Endothelial cell of umbilical vein (primary cell): Measurements from ENCODE around the gene KIDINS220. TPM values are rescaled to one million over a fixed set of nuclear protein-coding genes. Genes with fewer than 3 reads are reported as not detected.

ENCODE experiments used
- BruUV-seq: library from RNA; stranded (reverse); fragments of 400-500 nt; replicated peaks from 2 replicates; lab custom pipeline; 2021; lab: Mats Ljungman, UMichigan
- CTCF ChIA-PET: fragments of 300-600, 350-600 bp; sonication (Branson Sonifier 250); formaldehyde crosslinking; loops from one replicate; lab custom pipeline; 2021; ENCODE audit warnings: antibody characterized with exemption, inconsistent platforms; lab: Charles Lee
- POLR2A ChIA-PET: fragments of 300-600, 350-600 bp; sonication (Branson Sonifier 250); formaldehyde crosslinking; loops from one replicate; lab custom pipeline; 2021; ENCODE audit warnings: antibody characterized with exemption, inconsistent platforms; lab: Charles Lee
- DNase-seq: peaks from one replicate; pipeline ENCODE4 v3.0.0-alpha.2; 2011; ENCODE audit warnings: low read depth, low spot score
- FAIRE-seq: peaks from 2 replicates; lab custom pipeline; 2011; peaks lifted over from hg19 to GRCh38; lab: Jason Lieb, UNC
- H2AFZ ChIP-seq: 2 replicates; pipeline ENCODE4 v1.6.0; 2012; ENCODE audit warnings: low read depth, low read length, control low read depth, inconsistent platforms
- H3K27ac ChIP-seq: 2 replicates; pipeline ENCODE4 v1.5.1; 2011; ENCODE audit warnings: low read depth, mild to moderate bottlenecking, control low read depth, low read length, moderate library complexity; ENCODE audit not compliant: insufficient read depth
- H3K27me3 ChIP-seq, 2 experiments: 2 replicates each; pipeline versions ENCODE4 v1.6.0 to v1.6.1; 2011; ENCODE audit warnings: low read length in 2 of 2, mixed read lengths in 1 of 2; ENCODE audit not compliant: control insufficient read depth in 2 of 2, insufficient read depth in 2 of 2
- H3K36me3 ChIP-seq, 2 experiments: 2 replicates in 1 of 2; 3 replicates in 1 of 2; pipeline ENCODE4 v1.5.1; 2011; ENCODE audit warnings: low read length in 2 of 2, mild to moderate bottlenecking in 1 of 2, moderate library complexity in 1 of 2; ENCODE audit not compliant: control insufficient read depth in 2 of 2, insufficient read depth in 2 of 2; ENCODE audit errors: extremely low read depth in 1 of 2
- H3K4me1 ChIP-seq: 3 replicates; pipeline ENCODE4 v1.5.1; 2011; ENCODE audit warnings: mild to moderate bottlenecking, low read length; ENCODE audit not compliant: control insufficient read depth, insufficient read depth; ENCODE audit errors: extremely low read depth
- H3K4me2 ChIP-seq: 2 replicates; pipeline ENCODE4 v1.6.1; 2011; ENCODE audit warnings: low read length, control low read depth, mixed read lengths; ENCODE audit not compliant: insufficient read depth
- H3K4me3 ChIP-seq, 3 experiments: fragments of 200-600 bp in 1 of 3; sonication (generic), shearing (Covaris generic) in 1 of 3; replicated peaks in 1 of 3; 2 replicates each; pipeline ENCODE4 v1.5.1; 2011 to 2016; ENCODE audit warnings: control low read depth in 3 of 3, low read length in 3 of 3, mild to moderate bottlenecking in 2 of 3, inconsistent platforms in 1 of 3, low read depth in 1 of 3, moderate library complexity in 1 of 3; ENCODE audit not compliant: insufficient read depth in 1 of 3
- H3K79me2 ChIP-seq: 2 replicates; pipeline ENCODE4 v1.6.0; 2012; ENCODE audit warnings: low read length, inconsistent platforms; ENCODE audit not compliant: control insufficient read depth, insufficient read depth
- H3K9ac ChIP-seq: replicated peaks from 2 replicates; pipeline ENCODE3; 2011; ENCODE audit warnings: low read length, control low read depth; ENCODE audit not compliant: insufficient read depth; ENCODE audit errors: extremely low read depth
- H3K9me1 ChIP-seq: replicated peaks from 3 replicates; pipeline ENCODE4 v1.6.0; 2011; ENCODE audit warnings: mild to moderate bottlenecking, low read length; ENCODE audit not compliant: control insufficient read depth, insufficient read depth; ENCODE audit errors: extremely low read depth
- H3K9me3 ChIP-seq: replicated peaks from 2 replicates; pipeline ENCODE4 v1.5.1; 2012; ENCODE audit warnings: low read length, inconsistent platforms; ENCODE audit not compliant: control insufficient read depth, insufficient read depth
- H4K20me1 ChIP-seq: replicated peaks from 2 replicates; pipeline ENCODE3; 2011; ENCODE audit warnings: mild to moderate bottlenecking, low read length; ENCODE audit not compliant: control insufficient read depth, insufficient read depth; ENCODE audit errors: extremely low read depth
- EZH2 ChIP-seq: IDR thresholded peaks from 2 replicates; pipeline ENCODE4 v1.6.1; 2012; ENCODE audit warnings: borderline replicate concordance, low read depth, mild to moderate bottlenecking, moderate library complexity, low read length, inconsistent platforms; ENCODE audit not compliant: severe bottlenecking
- FOS ChIP-seq: IDR thresholded peaks from 2 replicates; pipeline ENCODE4 v1.6.1; 2011; ENCODE audit warnings: mild to moderate bottlenecking, low read length, moderate library complexity, borderline replicate concordance; ENCODE audit not compliant: insufficient read depth
- GATA2 ChIP-seq: IDR thresholded peaks from 2 replicates; pipeline ENCODE4 v1.7.0; 2011; ENCODE audit warnings: low read depth, mild to moderate bottlenecking, moderate library complexity, mixed read lengths, low read length; ENCODE audit not compliant: insufficient read length, insufficient read depth
- JUN ChIP-seq: IDR thresholded peaks from 2 replicates; pipeline ENCODE4 v1.6.1; 2011; ENCODE audit warnings: borderline replicate concordance, low read depth; ENCODE audit not compliant: insufficient read length, insufficient read depth
- MAX ChIP-seq: IDR thresholded peaks from 2 replicates; pipeline ENCODE4 v1.6.1; 2011; ENCODE audit not compliant: insufficient read depth, insufficient read length
- MYC ChIP-seq: IDR thresholded peaks from one replicate; pipeline ENCODE4 v1.6.1; 2011; ENCODE audit warnings: mild to moderate bottlenecking, low read depth, low read length
- POLR2AphosphoS5 ChIP-seq: IDR thresholded peaks from 2 replicates; pipeline ENCODE4 v1.6.1; 2012; ENCODE audit warnings: low read depth, mild to moderate bottlenecking, control low read depth, low read length, moderate library complexity; ENCODE audit not compliant: insufficient read depth
- dilution Hi-C: fragments of 300-500 bp; cut with MboI; formaldehyde crosslinking; loops from one replicate; pipeline ENCODE4 v1.15.0; 2019; ENCODE audit warnings: low sequenced_read_pairs; ENCODE audit not compliant: extremely low pct_ligation_motif_present
- intact Hi-C: fragments of 100-400 bp; cut with micrococcal nuclease; formaldehyde crosslinking; loops from one replicate; pipeline ENCODE4 v1.10.0; 2022
- polyA plus RNA-seq, 4 experiments: library from polyadenylated mRNA; depleted of rRNA in 3 of 4; stranded (reverse) in 3 of 4; unstranded in 1 of 4; fragments of >200 nt; gene quantifications; 2 replicates each; pipeline versions ENCODE4 v1.2.1 to v1.2.3, GENCODE V29; 2011 to 2012; ENCODE audit warnings: missing spikeins in 1 of 4
- total RNA-seq: library from RNA; stranded (reverse); gene quantifications from 2 replicates; pipeline ENCODE4 v1.2.3, GENCODE V29; 2021
- TF ChIP-seq, protein P1 (sequence below), 2 donors: IDR thresholded peaks; 1 replicate in 1 of 2; 2 replicates in 1 of 2; pipeline ENCODE4 v1.5.1; 2011; ENCODE audit warnings: low read length in 2 of 2, mild to moderate bottlenecking in 2 of 2, moderate library complexity in 2 of 2, control low read depth in 1 of 2, inconsistent platforms in 1 of 2, low read depth in 1 of 2; ENCODE audit not compliant: insufficient read depth in 1 of 2; ENCODE audit errors: extremely low read depth in 1 of 2

The KIDINS220 gene
- total and polyA plus RNA-seq, 2 donors (not counting 3 experiments of a cell fraction or from before 2014, with no cell fraction given): 33.9 to 41.3 TPM

DNA sequence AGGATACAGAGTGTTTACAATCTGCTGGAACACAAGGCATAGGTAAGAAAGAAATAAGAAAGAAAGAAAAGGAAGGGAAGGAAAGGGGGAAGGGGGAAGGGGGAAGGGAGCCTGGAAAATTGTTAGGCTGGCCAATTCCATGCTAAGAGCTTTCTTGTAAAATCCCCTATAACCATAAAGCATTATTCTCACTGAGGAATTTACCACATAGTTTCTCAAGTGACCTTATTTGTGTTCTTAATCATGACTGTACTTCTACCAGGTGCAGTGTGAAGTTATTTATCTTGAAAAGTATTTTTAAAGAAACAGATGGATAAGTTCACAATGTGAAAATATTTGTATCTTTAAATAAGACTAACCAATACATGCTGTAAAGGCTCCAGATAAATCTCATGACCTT is 39.2 kb upstream of the KIDINS220 start:
- dilution Hi-C loops: no loop called here
- intact Hi-C loops: no loop called here
- Histone ChIP-seq H3K9me1 (no peaks in the 10 kb centered on the region), H3K4me2 (no peak overlapping the region), H4K20me1 (no peaks in the 10 kb centered on the region), H3K79me2 (no peaks in the 10 kb centered on the region), H3K27ac (no peak overlapping the region), H3K9me3 (no peaks in the 10 kb centered on the region), H3K9ac (no peak overlapping the region), H2AFZ (no peak overlapping the region), H3K4me1 (no peaks in the 10 kb centered on the region), H3K36me3 (no peaks in the 10 kb centered on the region), H3K27me3 (no peaks in the 10 kb centered on the region), H3K4me3 (no peak overlapping the region)
- DNase-seq (no peak), FAIRE-seq (no peak)
- TF ChIP-seq MAX (no peak), EZH2 (no peak), FOS (no peak), GATA2 (no peak), JUN (no peak), POLR2AphosphoS5 (no peak), MYC (no peak)
- TF ChIP-seq, protein P1, sequence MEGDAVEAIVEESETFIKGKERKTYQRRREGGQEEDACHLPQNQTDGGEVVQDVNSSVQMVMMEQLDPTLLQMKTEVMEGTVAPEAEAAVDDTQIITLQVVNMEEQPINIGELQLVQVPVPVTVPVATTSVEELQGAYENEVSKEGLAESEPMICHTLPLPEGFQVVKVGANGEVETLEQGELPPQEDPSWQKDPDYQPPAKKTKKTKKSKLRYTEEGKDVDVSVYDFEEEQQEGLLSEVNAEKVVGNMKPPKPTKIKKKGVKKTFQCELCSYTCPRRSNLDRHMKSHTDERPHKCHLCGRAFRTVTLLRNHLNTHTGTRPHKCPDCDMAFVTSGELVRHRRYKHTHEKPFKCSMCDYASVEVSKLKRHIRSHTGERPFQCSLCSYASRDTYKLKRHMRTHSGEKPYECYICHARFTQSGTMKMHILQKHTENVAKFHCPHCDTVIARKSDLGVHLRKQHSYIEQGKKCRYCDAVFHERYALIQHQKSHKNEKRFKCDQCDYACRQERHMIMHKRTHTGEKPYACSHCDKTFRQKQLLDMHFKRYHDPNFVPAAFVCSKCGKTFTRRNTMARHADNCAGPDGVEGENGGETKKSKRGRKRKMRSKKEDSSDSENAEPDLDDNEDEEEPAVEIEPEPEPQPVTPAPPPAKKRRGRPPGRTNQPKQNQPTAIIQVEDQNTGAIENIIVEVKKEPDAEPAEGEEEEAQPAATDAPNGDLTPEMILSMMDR (IDR thresholded peaks at IDR 0.05; ENCODE audit: extremely low read depth in 1 of 2, insufficient read depth in 1 of 2, low read depth in 1 of 2, low read length in 2 of 2): no peak
- BruUV-seq: no TSS peak
- ChIA-PET CTCF (no interaction called here), POLR2A (no interaction called here)
